ENCODE data around the gene ZMYM2. TPM values are rescaled to one million over a fixed set of nuclear protein-coding genes. Genes with fewer than 3 reads are reported as not detected.

Gene ZMYM2
- total RNA-seq, 2 donors from 2014 or later, result 94.2 to 102 TPM

DNA sequence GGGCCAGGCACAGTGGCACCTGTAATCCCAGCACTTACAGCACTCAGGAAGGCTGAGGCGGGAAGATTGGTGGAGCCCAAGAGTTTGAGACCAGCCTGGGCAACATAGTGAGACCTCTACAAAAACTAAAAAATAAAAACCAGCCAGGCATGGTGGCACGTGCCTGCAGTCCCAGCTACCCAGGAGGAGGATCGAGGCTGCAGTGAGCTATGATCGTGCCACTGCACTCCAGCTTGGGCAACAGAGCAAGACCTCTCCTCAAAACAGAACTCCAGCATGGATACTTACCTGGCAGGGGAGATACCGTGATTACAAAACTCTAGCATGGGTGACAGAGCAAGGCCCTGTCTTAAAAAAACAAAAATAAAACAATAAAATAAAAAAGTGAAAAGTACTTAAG lies 107.0 kb downstream of the ZMYM2 start:
- Histone ChIP-seq H3K27me3 (replicated peaks; ENCODE audit: insufficient read depth) (no peaks in the 10 kb centered on the region), H3K9me3 (no peaks in the 10 kb centered on the region), H3K4me3 (no peak overlapping the region), H3K27ac (no peak overlapping the region), H3K36me3 (peaks cover 46% of the 10 kb centered on the region), H3K4me1 (ENCODE audit: control insufficient read depth in 1 of 2, low read depth in 2 of 2) (no peaks in the 10 kb centered on the region)
- DNase-seq (ENCODE audit: low spot score), result no peak
- ATAC-seq (ENCODE audit: insufficient number of reproducible peaks, low FRiP score, low read depth), result no peak
- TF ChIP-seq CTCF (IDR thresholded peaks at IDR 0.05), result no peak

DNA sequence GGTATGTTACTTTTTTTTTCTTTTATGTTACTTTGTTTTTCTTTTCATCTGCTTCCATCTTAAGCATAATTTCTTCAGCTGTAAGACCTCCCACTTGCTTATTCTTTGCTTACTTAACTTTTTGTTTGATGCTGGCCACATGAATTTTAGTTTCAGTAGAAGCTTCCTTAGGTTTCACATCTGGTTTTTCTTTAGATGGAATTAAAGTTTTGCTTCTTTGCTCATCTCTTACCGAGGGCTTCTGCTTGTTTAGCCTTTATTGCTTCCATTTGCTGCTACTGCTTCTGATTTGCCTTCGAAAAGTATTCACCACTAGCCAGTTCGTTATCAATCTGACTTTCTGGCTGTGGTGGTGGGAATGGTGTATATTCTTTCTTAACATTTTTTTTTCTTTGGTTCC lies 111.4 kb downstream of the ZMYM2 start:
- DNase-seq (ENCODE audit: low spot score), result no peak
- H3K27me3 ChIP-seq (replicated peaks; ENCODE audit: insufficient read depth), result no peaks in the 10 kb centered on the region
- no peak overlapping the region for H3K4me3 ChIP-seq
- no peaks in the 10 kb centered on the region for H3K9me3 ChIP-seq
- peaks cover 29% of the 10 kb centered on the region for H3K36me3 ChIP-seq
- no peak for TF ChIP-seq CTCF (IDR thresholded peaks at IDR 0.05)
- no peaks in the 10 kb centered on the region for H3K4me1 ChIP-seq (ENCODE audit: control insufficient read depth in 1 of 2, low read depth in 2 of 2)
- ATAC-seq (ENCODE audit: insufficient number of reproducible peaks, low FRiP score, low read depth), result no peak
- no peak overlapping the region for H3K27ac ChIP-seq

- no peaks in the 10 kb centered on the region for H3K27me3 ChIP-seq (replicated peaks; ENCODE audit: insufficient read depth)
- H3K36me3 ChIP-seq, result peaks cover 12% of the 10 kb centered on the region
- no peak for TF ChIP-seq CTCF (IDR thresholded peaks at IDR 0.05)
- ATAC-seq (ENCODE audit: insufficient number of reproducible peaks, low FRiP score, low read depth), result no peak
- H3K4me3 ChIP-seq, result no peak overlapping the region
- DNase-seq (ENCODE audit: low spot score), result no peak
- H3K4me1 ChIP-seq (ENCODE audit: control insufficient read depth in 1 of 2, low read depth in 2 of 2), result no peaks in the 10 kb centered on the region
- no peaks in the 10 kb centered on the region for H3K9me3 ChIP-seq
- H3K27ac ChIP-seq, result no peak overlapping the region
Observed at GRCh38 chr13:20073775-20074174, 115.2 kb downstream of the ZMYM2 start.

DNA sequence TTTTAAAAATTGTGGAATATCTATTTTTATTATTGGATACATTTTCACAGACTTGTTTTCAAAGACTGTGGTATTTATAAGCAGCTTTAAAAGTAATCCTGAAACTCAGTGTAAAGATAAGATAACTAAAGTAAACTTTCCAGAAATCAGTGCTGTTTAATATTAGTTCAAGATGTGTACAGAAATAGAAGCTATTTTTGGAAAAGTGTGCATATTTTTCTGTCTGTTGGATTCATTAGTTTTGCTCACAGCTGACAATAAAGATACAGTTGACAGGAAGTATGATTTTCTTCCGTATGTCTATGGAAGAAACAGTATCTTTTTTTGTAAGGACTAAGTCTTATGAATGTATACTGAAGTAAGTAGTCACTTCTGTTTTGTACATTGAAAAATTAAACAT lies 116.4 kb downstream of the ZMYM2 start:
- Histone ChIP-seq H3K27ac (no peak overlapping the region), H3K4me1 (ENCODE audit: control insufficient read depth in 1 of 2, low read depth in 2 of 2) (no peaks in the 10 kb centered on the region), H3K9me3 (no peaks in the 10 kb centered on the region), H3K36me3 (peaks cover 12% of the 10 kb centered on the region), H3K4me3 (no peak overlapping the region), H3K27me3 (replicated peaks; ENCODE audit: insufficient read depth) (no peaks in the 10 kb centered on the region)
- ATAC-seq (ENCODE audit: insufficient number of reproducible peaks, low FRiP score, low read depth), result no peak
- no peak for TF ChIP-seq CTCF (IDR thresholded peaks at IDR 0.05)
- DNase-seq (ENCODE audit: low spot score), result no peak

- no peaks in the 10 kb centered on the region for H3K27me3 ChIP-seq (replicated peaks; ENCODE audit: insufficient read depth)
- H3K4me3 ChIP-seq, result no peak overlapping the region
- peaks cover 5% of the 10 kb centered on the region for H3K36me3 ChIP-seq
- no peak for DNase-seq (ENCODE audit: low spot score)
- H3K9me3 ChIP-seq, result no peaks in the 10 kb centered on the region
- H3K27ac ChIP-seq, result no peak overlapping the region
- H3K4me1 ChIP-seq (ENCODE audit: control insufficient read depth in 1 of 2, low read depth in 2 of 2), result no peaks in the 10 kb centered on the region
- TF ChIP-seq CTCF (IDR thresholded peaks at IDR 0.05), result no peak
- ATAC-seq (ENCODE audit: insufficient number of reproducible peaks, low FRiP score, low read depth), result no peak
Observed at GRCh38 chr13:20077086-20077485, 118.6 kb downstream of the ZMYM2 start.
